HCT116 (cell line): Measurements from ENCODE around the gene POLD2. TPM values are rescaled to one million over a fixed set of nuclear protein-coding genes. Genes with fewer than 3 reads are reported as not detected.

Experiments used
- ATAC-seq: fragments of 200-7000 bp; cut with Tn5 transposase; 2 replicates; pipeline ENCODE4 v1.9.1; 2020; ENCODE audit warnings: mild to moderate bottlenecking, moderate library complexity
- BruUV-seq: library from RNA; stranded (reverse); fragments of 400-500 nt; replicated peaks from 2 replicates; lab custom pipeline; 2021; lab: Mats Ljungman, UMichigan
- CTCF ChIA-PET: fragments of 300-600 bp; sonication (Branson Sonifier 250); formaldehyde crosslinking; loops from one replicate; lab custom pipeline; 2021; ENCODE audit warnings: antibody characterized with exemption; lab: Charles Lee
- POLR2A ChIA-PET: fragments of 300-600, 350-600 bp; sonication (Branson Sonifier 250); formaldehyde crosslinking; loops from one replicate; lab custom pipeline; 2021; ENCODE audit warnings: antibody characterized with exemption; lab: Charles Lee
- RAD21 ChIA-PET, 2 experiments: fragments of 300-600 bp; sonication (Branson Sonifier 250); formaldehyde crosslinking; loops; one replicate each; lab custom pipeline; 2023; ENCODE audit warnings: low total read pairs in 2 of 2; ENCODE audit not compliant: uncharacterized antibody in 2 of 2, unreplicated experiment in 2 of 2, low non-redundant PET in 1 of 2; lab: Charles Lee
- DNase-seq: peaks from one replicate; pipeline ENCODE4 v3.0.0-alpha.2; 2010; ENCODE audit warnings: low read depth, low spot score
- H2AFZ ChIP-seq: fragments of 200-600 bp; shearing (Covaris generic), sonication (generic); 2 replicates; pipeline ENCODE4 v1.6.1; 2017; ENCODE audit warnings: low read depth, mixed run types, mixed read lengths, antibody characterized with exemption, low read length; ENCODE audit not compliant: poor library complexity, severe bottlenecking
- H3K27ac ChIP-seq: 2 replicates; pipeline ENCODE4 v1.5.1; 2012; ENCODE audit warnings: low read depth, low read length
- H3K27me3 ChIP-seq: fragments of 200-600 bp; sonication (generic); 2 replicates; pipeline ENCODE4 v1.6.1; 2016; ENCODE audit warnings: mixed run types, low read length, mixed read lengths; ENCODE audit not compliant: insufficient read depth
- H3K36me3 ChIP-seq, 2 experiments: fragments of 200-500 bp in 1 of 2; fragments of 200-600 bp in 1 of 2; sonication (Bioruptor generic) in 1 of 2; sonication (generic) in 1 of 2; 2 replicates each; pipeline versions ENCODE4 v1.5.1 to v1.6.1; 2014 to 2016; ENCODE audit warnings: low read length in 2 of 2, inconsistent platforms in 1 of 2, mixed read lengths in 1 of 2, mixed run types in 1 of 2; ENCODE audit not compliant: insufficient read depth in 2 of 2, control insufficient read depth in 1 of 2
- H3K4me1 ChIP-seq, 2 experiments: fragments of 200-600 bp in 1 of 2; sonication (generic) in 1 of 2; 2 replicates each; pipeline versions ENCODE4 v1.5.1 to v1.6.1; 2012 to 2017; ENCODE audit warnings: low read length in 2 of 2, inconsistent platforms in 1 of 2, mild to moderate bottlenecking in 1 of 2, mixed read lengths in 1 of 2, mixed run types in 1 of 2, moderate library complexity in 1 of 2; ENCODE audit not compliant: insufficient read depth in 2 of 2, control insufficient read depth in 1 of 2
- H3K4me2 ChIP-seq: fragments of 200-600 bp; sonication (generic); 2 replicates; pipeline ENCODE4 v1.6.1; 2017; ENCODE audit warnings: mixed run types, low read length, mixed read lengths
- H3K4me3 ChIP-seq, 2 experiments: fragments of 200-600 bp in 1 of 2; sonication (generic) in 1 of 2; replicated peaks in 1 of 2; 2 replicates each; pipeline ENCODE4 v1.5.1; 2011 to 2016; ENCODE audit warnings: low read length in 2 of 2, control low read depth in 1 of 2, low read depth in 1 of 2, mild to moderate bottlenecking in 1 of 2, mixed read lengths in 1 of 2, mixed run types in 1 of 2
- H3K79me2 ChIP-seq: fragments of 200-600 bp; sonication (generic); 2 replicates; pipeline ENCODE4 v1.6.1; 2017; ENCODE audit warnings: mild to moderate bottlenecking, mixed run types, low read length, moderate library complexity, mixed read lengths; ENCODE audit not compliant: insufficient read depth
- H3K9ac ChIP-seq: fragments of 200-600 bp; sonication (generic); 2 replicates; pipeline ENCODE4 v1.6.1; 2016; ENCODE audit warnings: low read length, mixed read lengths
- H3K9me2 ChIP-seq: fragments of 200-600 bp; sonication (generic), shearing (Covaris generic); 2 replicates; pipeline ENCODE4 v1.6.1; 2017; ENCODE audit warnings: mixed run types, mild to moderate bottlenecking, moderate library complexity; ENCODE audit not compliant: insufficient read depth
- H3K9me3 ChIP-seq, 2 experiments: fragments of 200-500 bp in 1 of 2; fragments of 200-600 bp in 1 of 2; sonication (Bioruptor generic) in 1 of 2; sonication (generic) in 1 of 2; 2 replicates each; pipeline ENCODE4 v1.6.1; 2014 to 2017; ENCODE audit warnings: low read length in 2 of 2, mixed read lengths in 2 of 2, inconsistent platforms in 1 of 2, low read depth in 1 of 2, mild to moderate bottlenecking in 1 of 2, mixed run types in 1 of 2, moderate library complexity in 1 of 2; ENCODE audit not compliant: control insufficient read depth in 1 of 2, insufficient read depth in 1 of 2
- H4K20me1 ChIP-seq: fragments of 200-600 bp; sonication (generic), shearing (Covaris generic); 2 replicates; pipeline ENCODE4 v1.6.1; 2017; ENCODE audit warnings: mixed run types, mild to moderate bottlenecking, moderate library complexity; ENCODE audit not compliant: insufficient read depth
- CBX3 ChIP-seq: IDR thresholded peaks from 2 replicates; pipeline ENCODE4 v1.6.1; 2012; ENCODE audit warnings: low read depth
- CTCF ChIP-seq, 3 experiments: fragments of 200-600 bp in 1 of 3; sonication (generic) in 1 of 3; IDR thresholded peaks in 2 of 3; conservative IDR thresholded peaks in 1 of 3; 2 replicates each; pipeline ENCODE4 v1.5.1; 2012 to 2017; ENCODE audit warnings: low read depth in 2 of 3, low read length in 2 of 3, antibody characterized with exemption in 1 of 3, borderline replicate concordance in 1 of 3, control low read depth in 1 of 3, mild to moderate bottlenecking in 1 of 3, mixed read lengths in 1 of 3, mixed run types in 1 of 3, moderate library complexity in 1 of 3; ENCODE audit not compliant: insufficient read depth in 1 of 3
- EGR1 ChIP-seq: IDR thresholded peaks from 2 replicates; pipeline ENCODE4 v1.6.1; 2012; ENCODE audit warnings: low read depth
- ELF1 ChIP-seq: IDR thresholded peaks from 2 replicates; pipeline ENCODE4 v1.6.1; 2012; ENCODE audit warnings: low read depth, borderline replicate concordance
- EZH2 ChIP-seq: fragments of 200-600 bp; sonication (generic); IDR thresholded peaks from 2 replicates; pipeline ENCODE4 v1.6.1; 2017; ENCODE audit warnings: antibody characterized with exemption, mixed run types
- EZH2phosphoT487 ChIP-seq: fragments of 200-600 bp; IDR thresholded peaks from 2 replicates; pipeline ENCODE4 v1.6.1; 2018; ENCODE audit warnings: antibody characterized with exemption, borderline replicate concordance
- FOSL1 ChIP-seq: IDR thresholded peaks from 2 replicates; pipeline ENCODE4 v1.6.1; 2012; ENCODE audit warnings: low read depth
- JUND ChIP-seq: IDR thresholded peaks from 2 replicates; pipeline ENCODE4 v1.6.1; 2012
- POLR2A ChIP-seq: IDR thresholded peaks from 2 replicates; pipeline ENCODE4 v1.7.0; 2011; ENCODE audit warnings: borderline replicate concordance; ENCODE audit not compliant: insufficient read depth, insufficient read length; ENCODE audit errors: extremely low read depth
- POLR2AphosphoS5 ChIP-seq: IDR thresholded peaks from 2 replicates; pipeline ENCODE4 v1.6.1; 2011; ENCODE audit warnings: mild to moderate bottlenecking, low read depth, low read length, moderate library complexity
- RAD21 ChIP-seq: IDR thresholded peaks from 2 replicates; pipeline ENCODE4 v1.6.1; 2012; ENCODE audit warnings: low read depth, mild to moderate bottlenecking
- SIN3A ChIP-seq: IDR thresholded peaks from 2 replicates; pipeline ENCODE4 v1.6.1; 2012; ENCODE audit warnings: low read depth
- SP1 ChIP-seq: IDR thresholded peaks from 2 replicates; pipeline ENCODE4 v1.6.1; 2012; ENCODE audit warnings: low read depth
- SRF ChIP-seq: IDR thresholded peaks from 2 replicates; pipeline ENCODE4 v1.6.1; 2012; ENCODE audit warnings: low read depth
- TCF7L2 ChIP-seq: IDR thresholded peaks from 2 replicates; pipeline ENCODE4 v1.7.0; 2011; ENCODE audit warnings: borderline replicate concordance, inconsistent platforms; ENCODE audit not compliant: insufficient read depth, insufficient read length; ENCODE audit errors: extremely low read depth
- YY1 ChIP-seq: IDR thresholded peaks from 2 replicates; pipeline ENCODE4 v1.6.1; 2011; ENCODE audit warnings: low read length, low read depth, moderate library complexity, mild to moderate bottlenecking; ENCODE audit not compliant: insufficient replicate concordance; ENCODE audit errors: extremely low read depth
- ZBTB33 ChIP-seq: IDR thresholded peaks from 2 replicates; pipeline ENCODE4 v1.6.1; 2011; ENCODE audit warnings: mild to moderate bottlenecking, low read length, moderate library complexity; ENCODE audit not compliant: insufficient replicate concordance; ENCODE audit errors: extremely low read depth
- ZFX ChIP-seq: fragments of 450-650 bp; IDR thresholded peaks from 2 replicates; pipeline ENCODE4 v1.6.1; 2017
- intact Hi-C: fragments of 100-400 bp; cut with micrococcal nuclease; formaldehyde crosslinking; loops from 2 replicates; pipeline ENCODE4 v1.10.0; 2022
- total RNA-seq: library from RNA; stranded (reverse); gene quantifications from one replicate; pipeline ENCODE4 v1.2.1, GENCODE V29; 2021; ENCODE audit not compliant: unreplicated experiment
- TF ChIP-seq, protein P1 (sequence below): IDR thresholded peaks from 2 replicates; pipeline ENCODE4 v1.6.1; 2012
- TF ChIP-seq, protein P2 (sequence below): IDR thresholded peaks from 2 replicates; pipeline ENCODE4 v1.6.1; 2012

POLD2 gene
- total RNA-seq, 1 experiment from 2014 or later: 237 TPM

DNA sequence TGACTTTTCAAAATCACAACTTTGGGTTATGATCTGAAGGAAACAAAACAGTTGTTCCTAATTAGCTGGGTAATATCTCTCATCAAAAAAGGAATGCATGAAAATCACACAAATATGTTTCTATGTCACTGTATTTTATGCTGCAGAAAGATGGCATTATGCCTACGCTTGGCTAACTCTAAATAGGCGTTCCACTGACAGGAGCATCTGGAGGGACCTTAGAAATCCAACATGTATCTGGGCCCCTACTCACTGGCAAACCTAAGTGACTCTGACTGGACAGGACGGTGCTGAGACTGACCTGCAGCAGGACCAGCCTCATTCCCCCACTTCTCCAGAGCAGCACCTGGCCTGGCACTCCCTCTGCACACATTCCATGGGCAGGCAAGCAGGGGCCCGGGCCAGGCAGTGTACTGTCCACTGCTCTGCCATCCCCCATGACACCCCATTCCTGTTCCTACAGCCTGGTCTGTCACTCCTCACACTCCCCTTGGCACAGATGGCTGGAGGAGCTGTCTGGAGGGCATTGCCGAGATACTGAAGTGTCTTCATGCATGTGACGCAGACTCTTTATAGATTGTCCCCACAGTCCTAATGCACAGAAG lies 20.4 kb upstream of the POLD2 start:
- TF ChIP-seq CTCF (IDR thresholded peaks at IDR 0.05 in 2 of 3, conservative IDR thresholded peaks at IDR 0.05 in 1 of 3; ENCODE audit: borderline replicate concordance in 1 of 3, insufficient read depth in 1 of 3, low read depth in 2 of 3, low read length in 2 of 3) (no peak), SIN3A (no peak), EZH2 (no peak), RAD21 (no peak), SP1 (no peak), EGR1 (no peak), ELF1 (no peak), ZBTB33 (no peak), SRF (no peak), CBX3 (no peak), TCF7L2 (no peak), POLR2AphosphoS5 (no peak), FOSL1 (no peak), POLR2A (no peak), EZH2phosphoT487 (no peak), YY1 (no peak), JUND (no peak), ZFX (no peak)
- TF ChIP-seq, protein P1, sequence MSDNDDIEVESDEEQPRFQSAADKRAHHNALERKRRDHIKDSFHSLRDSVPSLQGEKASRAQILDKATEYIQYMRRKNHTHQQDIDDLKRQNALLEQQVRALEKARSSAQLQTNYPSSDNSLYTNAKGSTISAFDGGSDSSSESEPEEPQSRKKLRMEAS: no peak
- TF ChIP-seq, protein P2, sequence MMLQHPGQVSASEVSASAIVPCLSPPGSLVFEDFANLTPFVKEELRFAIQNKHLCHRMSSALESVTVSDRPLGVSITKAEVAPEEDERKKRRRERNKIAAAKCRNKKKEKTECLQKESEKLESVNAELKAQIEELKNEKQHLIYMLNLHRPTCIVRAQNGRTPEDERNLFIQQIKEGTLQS: no peak
- DNase-seq (no peak), ATAC-seq (no peak)
- no peaks in the 10 kb centered on the region for H3K9me2 ChIP-seq
- H3K4me3 ChIP-seq: no peak overlapping the region
- CTCF ChIA-PET: no interaction called here
- no peak overlapping the region for H2AFZ ChIP-seq
- no peaks in the 10 kb centered on the region for H3K4me1 ChIP-seq
- intact Hi-C loops: no loop called here
- H3K27ac ChIP-seq: no peak overlapping the region
- no peak overlapping the region for H3K9ac ChIP-seq
- no peaks in the 10 kb centered on the region for H3K36me3 ChIP-seq
- no TSS peak for BruUV-seq
- H3K79me2 ChIP-seq: no peaks in the 10 kb centered on the region
- H3K27me3 ChIP-seq: no peaks in the 10 kb centered on the region
- H3K4me2 ChIP-seq: no peak overlapping the region
- no peaks in the 10 kb centered on the region for H3K9me3 ChIP-seq
- POLR2A ChIA-PET: no interaction called here
- RAD21 ChIA-PET: no interaction called here
- H4K20me1 ChIP-seq: no peaks in the 10 kb centered on the region
